WTC11 (cell line): ENCODE data around the gene EGF. TPM values are rescaled to one million over a fixed set of nuclear protein-coding genes. Genes with fewer than 3 reads are reported as not detected.

Experiments
- ATAC-seq: fragments of 200-7000 bp; cut with Tn5 transposase; 2 replicates; pipeline ENCODE4 v1.10.0; 2021; ENCODE audit warnings: mild to moderate bottlenecking, moderate library complexity
- CTCF ChIA-PET: fragments of 300-600 bp; sonication (Branson Sonifier 250); formaldehyde crosslinking; loops from one replicate; lab custom pipeline; 2021; ENCODE audit warnings: antibody characterized with exemption; lab: Charles Lee
- POLR2A ChIA-PET: fragments of 350-600 bp; sonication (Branson Sonifier 250); formaldehyde crosslinking; loops from one replicate; lab custom pipeline; 2021; ENCODE audit warnings: antibody characterized with exemption; lab: Charles Lee
- DNase-seq: peaks from one replicate; pipeline ENCODE4 v3.0.0; 2021; ENCODE audit warnings: low spot score
- H3K27ac Mint-ChIP-seq: 2 replicates; pipeline ENCODE4 v1.8.0; 2021; ENCODE audit warnings: mixed read lengths
- H3K27me3 Mint-ChIP-seq: 2 replicates; pipeline ENCODE4 v1.8.0; 2021; ENCODE audit warnings: low read depth, mild to moderate bottlenecking, moderate library complexity, mixed read lengths
- H3K36me3 Mint-ChIP-seq: 2 replicates; pipeline ENCODE4 v1.8.0; 2021; ENCODE audit warnings: mixed read lengths
- H3K4me1 Mint-ChIP-seq: 2 replicates; pipeline ENCODE4 v1.8.0; 2022; ENCODE audit warnings: mixed read lengths
- H3K4me3 Mint-ChIP-seq: 2 replicates; pipeline ENCODE4 v1.8.0; 2021; ENCODE audit warnings: mild to moderate bottlenecking, moderate library complexity, mixed read lengths
- H3K9me3 Mint-ChIP-seq: 2 replicates; pipeline ENCODE4 v1.8.0; 2021; ENCODE audit warnings: mixed read lengths
- CREM ChIP-seq: sonication (generic); formaldehyde crosslinking; IDR thresholded peaks from 2 replicates; pipeline ENCODE4 v1.8.1; 2022; ENCODE audit warnings: mild to moderate bottlenecking, missing genetic modification reagents, moderate library complexity
- ELF4 ChIP-seq: sonication (generic); formaldehyde crosslinking; IDR thresholded peaks from 2 replicates; pipeline ENCODE4 v1.8.1; 2022; ENCODE audit warnings: low read depth, mild to moderate bottlenecking, moderate library complexity, missing genetic modification reagents
- FOXP4 ChIP-seq: sonication (generic); formaldehyde crosslinking; IDR thresholded peaks from 2 replicates; pipeline ENCODE4 v1.8.0; 2022; ENCODE audit warnings: mild to moderate bottlenecking, missing genetic modification reagents
- GABPB1 ChIP-seq: sonication (generic); formaldehyde crosslinking; IDR thresholded peaks from 2 replicates; pipeline ENCODE4 v1.8.1; 2023; ENCODE audit warnings: mild to moderate bottlenecking, missing genetic modification reagents
- IRF2 ChIP-seq: sonication (generic); formaldehyde crosslinking; IDR thresholded peaks from 2 replicates; pipeline ENCODE4 v1.8.0; 2022; ENCODE audit warnings: low read depth, missing genetic modification reagents, borderline replicate concordance
- MLX ChIP-seq: sonication (generic); formaldehyde crosslinking; IDR thresholded peaks from 2 replicates; pipeline ENCODE4 v1.8.1; 2023; ENCODE audit warnings: mild to moderate bottlenecking, missing genetic modification reagents, moderate library complexity
- MYBL2 ChIP-seq: sonication (generic); formaldehyde crosslinking; IDR thresholded peaks from 2 replicates; pipeline ENCODE4 v1.8.1; 2023; ENCODE audit warnings: mild to moderate bottlenecking, moderate library complexity, missing genetic modification reagents
- NFATC4 ChIP-seq: fragments of 250-450 bp; sonication (Bioruptor Pico); IDR thresholded peaks from 2 replicates; pipeline ENCODE4 v1.9.0; 2021; ENCODE audit warnings: mild to moderate bottlenecking
- NR3C1 ChIP-seq: sonication (generic); formaldehyde crosslinking; conservative IDR thresholded peaks from 2 replicates; pipeline ENCODE4 v1.8.1; 2023; ENCODE audit warnings: low read depth, mild to moderate bottlenecking, missing genetic modification reagents
- RELA ChIP-seq: sonication (generic); formaldehyde crosslinking; IDR thresholded peaks from 2 replicates; pipeline ENCODE4 v1.8.1; 2022; ENCODE audit warnings: missing genetic modification reagents, mild to moderate bottlenecking, borderline replicate concordance
- TEAD1 ChIP-seq: sonication (generic); formaldehyde crosslinking; IDR thresholded peaks from 2 replicates; pipeline ENCODE4 v1.8.0; 2022; ENCODE audit warnings: mild to moderate bottlenecking, missing genetic modification reagents
- ZNF219 ChIP-seq: sonication (generic); formaldehyde crosslinking; IDR thresholded peaks from 2 replicates; pipeline ENCODE4 v1.8.0; 2023; ENCODE audit warnings: missing genetic modification reagents, mild to moderate bottlenecking, borderline replicate concordance
- ZNF416 ChIP-seq: fragments of 250-450 bp; sonication (Bioruptor Pico); IDR thresholded peaks from 2 replicates; pipeline ENCODE4 v1.9.0; 2021; ENCODE audit warnings: mild to moderate bottlenecking, inconsistent platforms
- total RNA-seq: library from RNA; stranded (reverse); gene quantifications from 3 replicates; pipeline ENCODE4 v1.2.3, GENCODE V29; 2021
- TF ChIP-seq, protein P1 (sequence below): sonication (generic); formaldehyde crosslinking; IDR thresholded peaks from 2 replicates; pipeline ENCODE4 v1.8.0; 2023; ENCODE audit warnings: mild to moderate bottlenecking, missing genetic modification reagents
- TF ChIP-seq, protein P2 (sequence below): sonication (generic); formaldehyde crosslinking; IDR thresholded peaks from 2 replicates; pipeline ENCODE4 v1.8.1; 2022; ENCODE audit warnings: mild to moderate bottlenecking, missing genetic modification reagents, moderate library complexity, borderline replicate concordance
- TF ChIP-seq, protein P3 (sequence below): sonication (generic); formaldehyde crosslinking; IDR thresholded peaks from 2 replicates; pipeline ENCODE4 v1.8.1; 2022; ENCODE audit warnings: missing genetic modification reagents, borderline replicate concordance
- TF ChIP-seq, protein P4 (sequence below): fragments of 250-450 bp; sonication (Bioruptor Pico); IDR thresholded peaks from 2 replicates; pipeline ENCODE4 v1.9.0; 2021; ENCODE audit warnings: mild to moderate bottlenecking

EGF gene
- total RNA-seq, 1 experiment from 2014 or later = 2.5 TPM

DNA sequence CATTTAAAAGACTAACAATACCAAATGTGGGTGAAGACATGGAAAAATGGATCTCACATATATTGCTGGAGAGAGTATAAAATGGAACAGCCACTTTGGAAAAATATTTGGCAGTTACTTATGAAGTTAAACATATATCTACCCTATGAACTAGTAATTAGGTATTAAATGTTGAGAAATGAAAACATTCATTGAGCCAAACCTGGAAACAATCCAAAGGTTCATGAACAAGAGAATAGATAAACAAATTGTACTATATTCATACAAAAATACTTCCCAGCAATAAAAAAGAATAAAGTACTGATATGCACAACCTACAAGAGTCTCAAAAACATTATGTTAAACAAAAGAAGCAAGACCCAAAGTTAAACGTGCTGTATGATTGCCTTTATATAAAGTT lies 4.0 kb upstream of the EGF start:
- H3K36me3 Mint-ChIP-seq = no peaks in the 10 kb centered on the region
- H3K4me1 Mint-ChIP-seq = peaks cover 17% of the 10 kb centered on the region
- DNase-seq (no peak), ATAC-seq (no peak)
- no peak overlapping the region for H3K27ac Mint-ChIP-seq
- peaks cover 13% of the 10 kb centered on the region for H3K9me3 Mint-ChIP-seq
- TF ChIP-seq NR3C1 (CRISPR knock-in tag) (no peak), RELA (CRISPR knock-in tag) (no peak), GABPB1 (no peak), IRF2 (CRISPR knock-in tag) (no peak)
- TF ChIP-seq, protein P1, sequence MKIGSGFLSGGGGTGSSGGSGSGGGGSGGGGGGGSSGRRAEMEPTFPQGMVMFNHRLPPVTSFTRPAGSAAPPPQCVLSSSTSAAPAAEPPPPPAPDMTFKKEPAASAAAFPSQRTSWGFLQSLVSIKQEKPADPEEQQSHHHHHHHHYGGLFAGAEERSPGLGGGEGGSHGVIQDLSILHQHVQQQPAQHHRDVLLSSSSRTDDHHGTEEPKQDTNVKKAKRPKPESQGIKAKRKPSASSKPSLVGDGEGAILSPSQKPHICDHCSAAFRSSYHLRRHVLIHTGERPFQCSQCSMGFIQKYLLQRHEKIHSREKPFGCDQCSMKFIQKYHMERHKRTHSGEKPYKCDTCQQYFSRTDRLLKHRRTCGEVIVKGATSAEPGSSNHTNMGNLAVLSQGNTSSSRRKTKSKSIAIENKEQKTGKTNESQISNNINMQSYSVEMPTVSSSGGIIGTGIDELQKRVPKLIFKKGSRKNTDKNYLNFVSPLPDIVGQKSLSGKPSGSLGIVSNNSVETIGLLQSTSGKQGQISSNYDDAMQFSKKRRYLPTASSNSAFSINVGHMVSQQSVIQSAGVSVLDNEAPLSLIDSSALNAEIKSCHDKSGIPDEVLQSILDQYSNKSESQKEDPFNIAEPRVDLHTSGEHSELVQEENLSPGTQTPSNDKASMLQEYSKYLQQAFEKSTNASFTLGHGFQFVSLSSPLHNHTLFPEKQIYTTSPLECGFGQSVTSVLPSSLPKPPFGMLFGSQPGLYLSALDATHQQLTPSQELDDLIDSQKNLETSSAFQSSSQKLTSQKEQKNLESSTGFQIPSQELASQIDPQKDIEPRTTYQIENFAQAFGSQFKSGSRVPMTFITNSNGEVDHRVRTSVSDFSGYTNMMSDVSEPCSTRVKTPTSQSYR (CRISPR knock-in tag) = no peak
- H3K4me3 Mint-ChIP-seq = no peak overlapping the region
- H3K27me3 Mint-ChIP-seq = no peaks in the 10 kb centered on the region; the same call in 1 of the 2 replicates
- POLR2A ChIA-PET = no interaction called here
- CTCF ChIA-PET = no interaction called here

DNA sequence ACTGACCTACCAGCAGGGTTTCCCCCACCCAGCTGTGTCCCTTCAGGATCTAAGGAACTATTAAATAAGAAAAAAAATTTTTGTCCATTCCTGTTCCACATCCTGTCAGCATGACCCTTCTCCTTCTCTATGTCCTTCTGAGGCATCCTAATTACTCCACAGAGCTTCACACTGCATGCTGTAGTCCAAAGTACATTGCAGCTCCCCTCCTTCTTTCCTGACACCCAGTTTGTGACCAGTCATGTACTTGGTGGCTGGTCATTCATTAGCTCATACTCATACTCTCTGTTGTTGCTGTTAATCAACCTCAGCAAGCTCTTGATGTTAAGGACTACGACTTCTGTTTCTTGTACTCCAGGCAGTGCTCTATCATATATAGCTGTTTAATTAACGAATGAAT lies 2.4 kb upstream of the EGF start:
- TF ChIP-seq ZNF416 (CRISPR knock-in tag) (no peak), TEAD1 (CRISPR knock-in tag) (no peak), NFATC4 (CRISPR knock-in tag) (no peak), FOXP4 (CRISPR knock-in tag) (no peak), MYBL2 (CRISPR knock-in tag) (no peak), ELF4 (no peak), ZNF219 (no peak)
- TF ChIP-seq, protein P2, sequence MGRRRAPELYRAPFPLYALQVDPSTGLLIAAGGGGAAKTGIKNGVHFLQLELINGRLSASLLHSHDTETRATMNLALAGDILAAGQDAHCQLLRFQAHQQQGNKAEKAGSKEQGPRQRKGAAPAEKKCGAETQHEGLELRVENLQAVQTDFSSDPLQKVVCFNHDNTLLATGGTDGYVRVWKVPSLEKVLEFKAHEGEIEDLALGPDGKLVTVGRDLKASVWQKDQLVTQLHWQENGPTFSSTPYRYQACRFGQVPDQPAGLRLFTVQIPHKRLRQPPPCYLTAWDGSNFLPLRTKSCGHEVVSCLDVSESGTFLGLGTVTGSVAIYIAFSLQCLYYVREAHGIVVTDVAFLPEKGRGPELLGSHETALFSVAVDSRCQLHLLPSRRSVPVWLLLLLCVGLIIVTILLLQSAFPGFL (CRISPR knock-in tag) = no peak
- H3K36me3 Mint-ChIP-seq = no peaks in the 10 kb centered on the region
- H3K27me3 Mint-ChIP-seq = no peaks in the 10 kb centered on the region; the same call in 1 of the 2 replicates
- no peak overlapping the region for H3K4me3 Mint-ChIP-seq
- no peak overlapping the region for H3K27ac Mint-ChIP-seq
- POLR2A ChIA-PET = interaction anchor here (0.6 kb wide), 1 partner anchor 63 kb away, joined by 3 read pairs; no protein-coding TSS in a partner anchor
- H3K4me1 Mint-ChIP-seq = peaks cover 30% of the 10 kb centered on the region
- CTCF ChIA-PET = no interaction called here
- H3K9me3 Mint-ChIP-seq = peaks cover 13% of the 10 kb centered on the region
- no peak for DNase-seq
- ATAC-seq = no peak

GRCh38 chr4:109913596-109914241 lies 1.0 kb downstream of the EGF start:
- H3K4me3 Mint-ChIP-seq = 0 out of 2 replicates have a peak overlapping the region, but pooled peaks have one; percentile 6
- CTCF ChIA-PET = no interaction called here

More at GRCh38 chr4:109913596-109914241, 1.0 kb downstream of the EGF start:
- POLR2A ChIA-PET = no interaction called here
- Mint-ChIP-seq H3K9me3 (no peaks in the 10 kb centered on the region), H3K36me3 (no peaks in the 10 kb centered on the region), H3K27me3 (no peaks in the 10 kb centered on the region), H3K27ac (no peak overlapping the region), H3K4me1 (peaks cover 41% of the 10 kb centered on the region)
- DNase-seq = no peak
- no peak for ATAC-seq
- TF ChIP-seq, protein P3, sequence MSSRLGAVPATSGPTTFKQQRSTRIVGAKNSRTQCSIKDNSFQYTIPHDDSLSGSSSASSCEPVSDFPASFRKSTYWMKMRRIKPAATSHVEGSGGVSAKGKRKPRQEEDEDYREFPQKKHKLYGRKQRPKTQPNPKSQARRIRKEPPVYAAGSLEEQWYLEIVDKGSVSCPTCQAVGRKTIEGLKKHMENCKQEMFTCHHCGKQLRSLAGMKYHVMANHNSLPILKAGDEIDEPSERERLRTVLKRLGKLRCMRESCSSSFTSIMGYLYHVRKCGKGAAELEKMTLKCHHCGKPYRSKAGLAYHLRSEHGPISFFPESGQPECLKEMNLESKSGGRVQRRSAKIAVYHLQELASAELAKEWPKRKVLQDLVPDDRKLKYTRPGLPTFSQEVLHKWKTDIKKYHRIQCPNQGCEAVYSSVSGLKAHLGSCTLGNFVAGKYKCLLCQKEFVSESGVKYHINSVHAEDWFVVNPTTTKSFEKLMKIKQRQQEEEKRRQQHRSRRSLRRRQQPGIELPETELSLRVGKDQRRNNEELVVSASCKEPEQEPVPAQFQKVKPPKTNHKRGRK (CRISPR knock-in tag) = no peak
- TF ChIP-seq MLX (no peak), ZNF416 (CRISPR knock-in tag) (no peak), CREM (CRISPR knock-in tag) (no peak)
- TF ChIP-seq, protein P4, sequence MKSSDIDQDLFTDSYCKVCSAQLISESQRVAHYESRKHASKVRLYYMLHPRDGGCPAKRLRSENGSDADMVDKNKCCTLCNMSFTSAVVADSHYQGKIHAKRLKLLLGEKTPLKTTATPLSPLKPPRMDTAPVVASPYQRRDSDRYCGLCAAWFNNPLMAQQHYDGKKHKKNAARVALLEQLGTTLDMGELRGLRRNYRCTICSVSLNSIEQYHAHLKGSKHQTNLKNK (CRISPR knock-in tag) = no peak
